Measurements from ENCODE around the gene HPX.
"Not testable (repeated sequence)": the region's sequence is repeated elsewhere in the genome, so short reads cannot be mapped to it uniquely, and the experiment has no call there.

Gene HPX

GRCh38 chr11:6393989-6394670, 46.7 kb downstream of the HPX start:
- DNase-seq = no peak
- Histone ChIP-seq H3K27me3 (no peaks in the 10 kb centered on the region), H3K4me3 (ENCODE audit: low read depth, low read length) (no peak overlapping the region), H3K36me3 (no peaks in the 10 kb centered on the region), H3K4me1 (no peaks in the 10 kb centered on the region), H3K9me3 (no peaks in the 10 kb centered on the region)
- no peak for TF ChIP-seq CTCF (IDR thresholded peaks at IDR 0.05; ENCODE audit: low read depth, low read length)

GRCh38 chr11:6392251-6392650, 48.5 kb downstream of the HPX start:
- not testable (repeated sequence) for H3K27me3 ChIP-seq; H3K4me1 ChIP-seq; H3K9me3 ChIP-seq; H3K4me3 ChIP-seq (ENCODE audit: low read depth, low read length); DNase-seq; H3K36me3 ChIP-seq

- H3K36me3 ChIP-seq = no peaks in the 10 kb centered on the region
- H3K9me3 ChIP-seq = no peaks in the 10 kb centered on the region
- no peaks in the 10 kb centered on the region for H3K4me1 ChIP-seq
- no peak for DNase-seq
- no peak overlapping the region for H3K4me3 ChIP-seq (ENCODE audit: low read depth, low read length)
- no peak for TF ChIP-seq CTCF (IDR thresholded peaks at IDR 0.05; ENCODE audit: low read depth, low read length)
- no peaks in the 10 kb centered on the region for H3K27me3 ChIP-seq
Measured at GRCh38 chr11:6391537-6392134, 49.2 kb downstream of the HPX start.

GRCh38 chr11:6390718-6391469, 49.9 kb downstream of the HPX start:
- TF ChIP-seq CTCF (IDR thresholded peaks at IDR 0.05; ENCODE audit: low read depth, low read length) = no peak
- H3K4me3 ChIP-seq (ENCODE audit: low read depth, low read length) = peak overlapping the region; percentile 64
- no peak for DNase-seq
- no peaks in the 10 kb centered on the region for H3K36me3 ChIP-seq
- H3K4me1 ChIP-seq = no peaks in the 10 kb centered on the region
- H3K9me3 ChIP-seq = no peaks in the 10 kb centered on the region
- no peaks in the 10 kb centered on the region for H3K27me3 ChIP-seq

- Histone ChIP-seq H3K4me3 (ENCODE audit: low read depth, low read length) (peak within 1 kb of the TSS; percentile 64), H3K4me1 (no peaks in the 10 kb centered on the region), H3K9me3 (no peaks in the 10 kb centered on the region), H3K36me3 (no peaks in the 10 kb centered on the region), H3K27me3 (no peaks in the 10 kb centered on the region)
- no peak for TF ChIP-seq CTCF (IDR thresholded peaks at IDR 0.05; ENCODE audit: low read depth, low read length)
- DNase-seq = peak; percentile 81
Measured at GRCh38 chr11:6389905-6390717, 50.7 kb downstream of the HPX start, which contains the start of gene SMPD1. Gene SMPD1, plus strand, starts transcription at chr11:6390474. Its CDS starts 125 bp downstream, at chr11:6390599.

GRCh38 chr11:6388748-6389147, 52.0 kb downstream of the HPX start:
- Histone ChIP-seq H3K36me3 (no peaks in the 10 kb centered on the region), H3K27me3 (no peaks in the 10 kb centered on the region), H3K4me3 (ENCODE audit: low read depth, low read length) (no peak overlapping the region), H3K9me3 (no peaks in the 10 kb centered on the region), H3K4me1 (no peaks in the 10 kb centered on the region)
- DNase-seq = no peak
- TF ChIP-seq CTCF (IDR thresholded peaks at IDR 0.05; ENCODE audit: low read depth, low read length) = no peak

Measured in BE2C (cell line).